GM18502 (cell line): Measurements from ENCODE around the gene CDC42BPA.
"Not testable (repeated sequence)": the region's sequence is repeated elsewhere in the genome, so short reads cannot be mapped to it uniquely, and the experiment has no call there.

Experiments used
- ATAC-seq: cut with Tn5 transposase; IDR thresholded peaks from one replicate; pipeline ENCODE4 v1.9.1; 2021; ENCODE audit warnings: mild to moderate bottlenecking; ENCODE audit not compliant: unreplicated experiment, poor library complexity

The CDC42BPA gene

GRCh38 chr1:227265891-227266290, 52.4 kb downstream of the CDC42BPA start:
- no peak for ATAC-seq

- ATAC-seq = no peak
These were observed 54.4 kb downstream of the CDC42BPA start for GRCh38 chr1:227263869-227264268.

GRCh38 chr1:227261501-227261900, 56.8 kb downstream of the CDC42BPA start:
- no peak for ATAC-seq

- ATAC-seq = no peak
These were observed 57.9 kb downstream of the CDC42BPA start for GRCh38 chr1:227260433-227260832.

GRCh38 chr1:227257964-227258363, 60.3 kb downstream of the CDC42BPA start:
- ATAC-seq = no peak

DNA sequence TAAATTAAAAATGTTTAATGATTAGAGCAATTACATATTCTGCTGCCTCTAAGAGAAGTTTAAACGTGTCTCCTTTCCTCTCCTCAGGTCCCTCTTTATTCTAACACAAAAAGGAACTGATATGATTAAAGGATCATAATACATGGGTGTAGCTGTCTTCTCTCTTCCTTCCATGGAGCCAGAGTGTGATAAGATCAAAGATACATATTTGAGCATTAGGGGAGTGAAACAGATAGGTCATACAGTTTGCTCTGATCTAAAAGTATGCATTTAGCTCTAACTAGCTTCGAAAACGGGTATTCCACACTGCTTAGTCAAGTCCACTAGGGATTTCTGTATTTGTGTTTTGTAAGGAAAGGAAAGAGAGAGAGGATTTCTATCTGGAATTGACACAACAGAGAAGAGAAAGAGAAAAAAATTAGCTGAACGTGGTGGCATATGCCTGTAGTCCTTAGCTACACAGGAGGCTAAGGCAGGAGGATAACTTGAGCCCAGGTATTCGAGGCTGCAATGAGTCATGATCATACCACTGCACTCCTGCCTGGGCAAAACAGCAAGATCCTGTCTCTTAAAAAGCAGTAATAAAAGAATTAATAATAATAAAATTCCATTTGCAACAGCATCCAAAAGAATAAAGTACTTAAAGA, 63.1 kb downstream of the CDC42BPA start:
- ATAC-seq = no peak

GRCh38 chr1:227253065-227253464, 65.2 kb downstream of the CDC42BPA start:
- no peak for ATAC-seq

DNA sequence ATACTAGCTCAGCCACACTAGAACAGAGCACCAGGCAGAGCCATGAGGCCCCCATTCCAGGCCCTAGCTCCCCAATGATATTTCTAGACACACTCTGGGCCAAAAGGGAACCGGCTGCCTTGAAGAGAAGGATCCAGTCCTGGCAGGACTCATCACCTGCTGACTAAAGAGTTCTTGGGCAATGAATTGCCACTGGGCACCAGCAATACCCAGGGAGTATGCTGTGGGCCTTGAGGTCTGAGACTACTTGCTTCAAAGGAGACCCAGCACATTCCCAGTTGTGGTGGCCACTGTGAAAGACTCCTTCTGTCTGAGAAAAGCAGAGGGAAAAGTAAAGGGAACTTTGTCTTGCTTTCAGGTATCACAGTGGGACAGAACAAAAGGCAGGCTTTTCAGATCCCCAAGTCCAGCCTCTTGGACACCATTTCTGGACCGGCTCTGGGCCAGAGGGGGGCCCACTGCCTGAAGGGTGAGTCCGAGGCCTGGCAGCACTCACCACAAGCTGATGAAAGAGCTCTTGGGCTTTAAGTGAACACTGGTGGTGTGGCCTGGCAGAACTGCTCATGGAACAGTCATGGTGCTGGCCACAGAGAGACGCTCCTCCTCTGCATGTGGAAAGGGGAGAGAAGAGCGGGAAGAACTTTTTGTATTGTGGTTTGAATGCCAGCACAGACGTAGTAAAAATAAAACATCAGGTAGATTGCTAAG, 72.5 kb downstream of the CDC42BPA start:
- ATAC-seq = no peak

DNA sequence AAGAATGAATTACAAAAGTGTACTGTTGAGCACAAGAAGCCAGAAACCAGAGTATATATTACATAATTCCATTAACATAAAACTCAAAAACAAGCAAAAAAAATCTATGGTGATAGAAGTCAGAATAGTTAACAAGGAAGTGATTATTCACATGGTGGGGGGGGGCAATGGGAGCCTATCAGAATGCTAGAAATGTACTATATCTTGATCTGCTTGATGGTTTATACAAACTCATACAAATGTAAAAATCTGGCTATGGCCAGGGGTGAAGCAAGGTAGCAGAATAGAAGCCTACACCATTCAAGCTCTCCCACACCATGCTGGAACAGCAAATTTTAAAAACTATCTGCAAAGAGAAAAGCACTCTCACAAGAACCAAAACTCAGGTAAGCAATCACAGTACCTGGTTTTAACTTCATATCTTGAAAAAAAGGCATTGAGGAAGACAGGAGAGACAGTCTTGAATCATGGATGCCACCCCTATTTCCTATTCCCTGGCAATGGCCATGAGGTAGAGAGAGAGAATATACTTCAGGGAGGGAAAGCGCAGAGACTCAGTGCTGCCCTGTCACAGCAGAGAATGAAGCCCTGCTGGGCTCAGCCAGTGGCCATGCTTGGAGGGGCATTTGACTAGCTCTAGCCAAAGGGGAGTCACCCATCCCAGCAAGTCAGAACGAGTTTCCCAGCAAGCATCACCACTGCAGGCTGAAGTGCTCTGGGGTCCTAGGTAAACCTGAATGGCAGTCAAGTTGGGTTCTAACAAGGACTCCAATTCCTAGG, 73.8 kb downstream of the CDC42BPA start:
- ATAC-seq = no peak

DNA sequence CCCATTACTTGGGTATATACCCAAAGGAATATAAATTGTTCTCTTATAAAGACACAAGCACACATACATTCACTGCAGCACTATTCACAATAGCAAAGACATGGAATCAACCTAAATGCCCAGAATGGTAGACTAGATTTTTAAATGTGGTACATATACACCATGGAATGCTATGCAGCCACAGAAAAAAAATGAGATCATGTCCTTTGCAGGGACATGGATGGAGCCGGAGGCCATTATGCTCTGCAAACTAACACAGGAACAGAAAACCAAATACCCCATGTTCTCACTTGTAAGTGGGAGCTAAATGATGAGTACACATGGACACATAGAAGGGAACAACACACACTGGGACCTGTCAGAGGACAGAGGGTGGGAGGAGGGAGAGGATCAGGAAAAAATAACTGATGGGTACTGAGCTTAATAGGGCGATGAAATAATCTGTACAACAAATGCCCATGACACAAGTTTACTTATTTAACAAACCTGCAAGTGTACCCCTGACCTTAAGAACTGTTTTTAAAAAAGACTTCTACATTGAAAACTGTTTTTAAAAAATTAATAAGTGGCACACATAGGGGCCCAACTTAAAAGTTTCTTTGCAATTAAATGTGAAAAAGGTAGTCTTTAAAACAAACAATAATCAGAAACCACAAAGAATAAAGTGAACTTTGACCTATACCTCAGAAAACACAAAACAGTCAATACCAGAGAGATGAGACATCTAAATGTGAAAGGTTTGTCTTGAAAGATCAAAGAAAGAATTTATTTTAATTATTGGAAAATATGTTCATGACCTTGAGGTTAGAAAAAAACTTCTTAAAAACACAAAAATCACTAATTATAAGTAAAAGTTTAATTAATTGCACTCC, 75.2 kb downstream of the CDC42BPA start:
- ATAC-seq = no peak

- ATAC-seq = no peak
These were observed 77.3 kb downstream of the CDC42BPA start for GRCh38 chr1:227240983-227241382.

DNA sequence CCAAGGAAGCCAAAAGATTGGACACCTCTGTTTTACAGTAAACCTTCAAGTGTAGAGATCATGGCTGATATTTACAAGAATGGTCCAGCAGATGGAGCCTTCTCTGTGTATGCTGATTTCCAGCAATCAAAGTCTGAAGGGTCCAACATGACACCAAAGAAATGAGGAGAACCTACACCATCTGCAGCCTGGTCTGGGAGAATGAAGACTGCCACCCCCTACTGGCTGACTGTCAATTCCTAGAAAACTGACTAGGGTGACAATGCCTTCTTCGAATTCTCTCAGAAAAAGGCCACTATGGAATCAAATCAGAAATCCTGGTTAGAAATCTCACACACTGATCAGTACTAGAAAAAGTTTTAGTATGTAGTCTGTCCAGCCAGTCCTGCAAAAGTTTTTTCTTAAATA, 83.3 kb downstream of the CDC42BPA start:
- ATAC-seq = no peak

- ATAC-seq = not testable (repeated sequence)
These were observed 87.2 kb downstream of the CDC42BPA start for GRCh38 chr1:227231128-227231527.

DNA sequence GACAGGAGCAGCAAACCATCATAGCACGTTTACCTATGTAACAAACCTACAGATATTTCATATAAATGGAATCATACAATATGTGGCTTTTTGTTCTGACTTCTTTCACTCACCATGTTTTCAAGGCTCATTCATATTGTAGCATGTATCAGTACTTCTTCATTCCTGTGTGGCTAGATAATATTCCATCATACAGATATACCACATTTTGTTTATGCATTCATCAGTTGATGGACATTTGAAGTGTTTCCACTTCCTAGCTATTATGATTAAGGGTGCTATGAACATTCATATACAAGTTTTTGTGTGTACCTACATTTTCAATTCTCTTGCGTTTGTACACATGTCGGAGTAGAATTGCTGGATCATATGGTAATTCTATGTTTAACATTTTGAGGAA, 90.1 kb downstream of the CDC42BPA start:
- ATAC-seq = no peak

DNA sequence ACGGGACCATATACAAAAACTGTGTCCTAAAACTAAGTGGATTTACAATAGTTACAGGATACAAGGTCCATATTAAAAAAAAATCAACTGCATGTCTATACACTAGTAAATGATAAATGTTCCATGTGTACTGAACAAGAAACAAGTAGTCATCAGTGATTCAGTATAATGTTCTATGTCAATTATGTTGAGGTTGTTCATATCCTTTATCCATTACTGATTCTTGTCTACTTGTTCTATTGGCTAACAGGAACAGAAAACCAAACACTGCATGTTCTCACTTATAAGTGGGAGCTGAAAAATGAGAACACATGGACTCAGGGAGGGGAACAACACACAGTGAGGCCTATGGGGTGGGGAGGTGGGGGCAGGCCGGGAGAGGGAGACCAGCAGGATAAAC, 90.5 kb downstream of the CDC42BPA start:
- ATAC-seq = no peak

DNA sequence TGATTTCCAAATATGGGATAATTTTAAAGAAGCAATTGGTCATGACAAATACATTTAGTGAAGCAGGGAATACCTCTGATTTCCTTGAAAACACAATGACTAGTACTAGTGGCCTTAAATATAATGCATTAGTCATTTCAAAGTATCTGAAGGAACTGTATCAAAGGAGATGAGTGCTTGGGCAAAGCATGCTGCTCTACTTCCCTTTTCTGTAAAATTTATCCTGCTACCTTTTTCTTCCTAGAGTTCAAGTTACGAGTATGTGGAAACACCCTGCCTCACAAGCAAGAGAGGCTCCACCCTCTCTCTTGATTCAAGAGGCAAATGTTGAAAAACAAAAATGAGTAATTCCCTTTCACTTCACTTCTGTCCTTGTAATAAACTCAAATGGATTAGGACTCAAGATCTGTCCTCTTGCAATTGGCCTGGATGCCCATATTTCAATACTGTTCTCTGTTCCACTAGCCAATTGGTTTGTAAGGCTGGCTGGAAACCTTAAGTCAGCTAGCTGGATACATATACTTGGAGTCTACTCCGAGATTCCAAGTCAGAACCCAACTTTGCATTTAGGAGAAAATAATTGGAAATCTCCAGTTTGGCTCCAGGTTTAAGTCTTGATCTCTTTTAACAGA, 92.5 kb downstream of the CDC42BPA start:
- ATAC-seq = no peak

DNA sequence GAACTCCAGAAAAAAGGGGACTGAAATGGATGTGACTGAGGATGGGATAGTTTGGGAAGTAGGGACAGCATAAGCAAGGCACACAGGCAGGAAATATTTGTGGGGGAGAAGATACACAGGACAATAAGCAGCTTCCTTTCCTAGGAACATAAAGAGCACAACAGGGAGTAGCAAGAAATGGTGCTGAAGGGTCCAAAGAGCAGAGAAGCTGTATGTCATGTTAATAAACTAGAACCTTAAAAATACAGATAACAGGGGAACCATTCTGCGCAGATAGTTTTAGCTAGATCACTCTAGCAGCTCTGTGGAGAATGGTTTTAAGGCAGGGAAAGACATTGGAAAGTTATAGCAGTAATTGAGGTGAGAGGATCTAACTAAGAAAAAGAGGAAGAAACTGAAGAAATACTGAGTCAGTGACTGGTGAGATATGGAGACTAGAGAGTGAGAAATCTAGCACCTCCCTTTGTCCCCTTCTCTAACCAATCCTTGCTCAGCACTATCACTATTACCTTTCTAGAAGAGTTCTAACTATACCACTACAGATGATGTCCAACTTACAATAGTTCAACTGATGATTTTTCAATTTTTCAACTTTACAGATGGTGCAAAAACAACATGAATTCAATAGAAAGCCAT, 95.0 kb downstream of the CDC42BPA start:
- ATAC-seq = no peak

- ATAC-seq = no peak
These were observed 98.5 kb downstream of the CDC42BPA start for GRCh38 chr1:227219715-227220292.
